ENCODE data around the gene GPR78. TPM values are rescaled to one million over a fixed set of nuclear protein-coding genes. Genes with fewer than 3 reads are reported as not detected.

GPR78 gene, protein sequence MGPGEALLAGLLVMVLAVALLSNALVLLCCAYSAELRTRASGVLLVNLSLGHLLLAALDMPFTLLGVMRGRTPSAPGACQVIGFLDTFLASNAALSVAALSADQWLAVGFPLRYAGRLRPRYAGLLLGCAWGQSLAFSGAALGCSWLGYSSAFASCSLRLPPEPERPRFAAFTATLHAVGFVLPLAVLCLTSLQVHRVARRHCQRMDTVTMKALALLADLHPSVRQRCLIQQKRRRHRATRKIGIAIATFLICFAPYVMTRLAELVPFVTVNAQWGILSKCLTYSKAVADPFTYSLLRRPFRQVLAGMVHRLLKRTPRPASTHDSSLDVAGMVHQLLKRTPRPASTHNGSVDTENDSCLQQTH
- not detected in 2 replicates for total RNA-seq

DNA sequence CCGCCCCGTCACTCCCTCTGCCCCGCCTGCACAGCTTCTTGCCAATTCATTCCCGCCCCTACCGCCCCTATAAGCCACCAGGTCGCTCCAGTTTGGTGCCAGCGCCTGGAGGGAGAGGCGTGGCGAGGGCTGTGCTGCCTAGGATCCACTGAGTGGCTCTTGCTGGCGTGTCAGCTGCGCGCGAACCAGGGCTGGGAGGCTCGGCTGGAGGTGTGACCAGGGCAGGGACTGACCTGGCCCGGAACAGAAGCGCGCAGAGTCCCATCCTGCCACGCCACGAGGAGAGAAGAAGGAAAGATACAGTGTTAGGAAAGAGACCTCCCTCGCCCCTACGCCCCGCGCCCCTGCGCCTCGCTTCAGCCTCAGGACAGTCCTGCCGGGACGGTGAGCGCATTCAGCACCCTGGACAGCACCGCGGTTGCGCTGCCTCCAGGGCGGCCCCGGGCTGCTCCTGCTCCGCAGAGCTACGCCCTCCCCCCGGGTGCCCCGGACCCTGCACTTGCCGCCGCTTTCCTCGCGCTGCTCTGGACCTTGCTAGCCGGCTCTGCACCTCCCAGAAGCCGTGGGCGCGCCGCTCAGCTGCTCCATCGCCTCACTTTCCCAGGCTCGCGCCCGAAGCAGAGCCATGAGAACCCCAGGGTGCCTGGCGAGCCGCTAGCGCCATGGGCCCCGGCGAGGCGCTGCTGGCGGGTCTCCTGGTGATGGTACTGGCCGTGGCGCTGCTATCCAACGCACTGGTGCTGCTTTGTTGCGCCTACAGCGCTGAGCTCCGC is at the start of gene GPR78:
Gene GPR78 (plus strand): TSS at position 72 of the 773 bp plus-strand sequence. CDS start 591 bp downstream, at position 663.

DNA sequence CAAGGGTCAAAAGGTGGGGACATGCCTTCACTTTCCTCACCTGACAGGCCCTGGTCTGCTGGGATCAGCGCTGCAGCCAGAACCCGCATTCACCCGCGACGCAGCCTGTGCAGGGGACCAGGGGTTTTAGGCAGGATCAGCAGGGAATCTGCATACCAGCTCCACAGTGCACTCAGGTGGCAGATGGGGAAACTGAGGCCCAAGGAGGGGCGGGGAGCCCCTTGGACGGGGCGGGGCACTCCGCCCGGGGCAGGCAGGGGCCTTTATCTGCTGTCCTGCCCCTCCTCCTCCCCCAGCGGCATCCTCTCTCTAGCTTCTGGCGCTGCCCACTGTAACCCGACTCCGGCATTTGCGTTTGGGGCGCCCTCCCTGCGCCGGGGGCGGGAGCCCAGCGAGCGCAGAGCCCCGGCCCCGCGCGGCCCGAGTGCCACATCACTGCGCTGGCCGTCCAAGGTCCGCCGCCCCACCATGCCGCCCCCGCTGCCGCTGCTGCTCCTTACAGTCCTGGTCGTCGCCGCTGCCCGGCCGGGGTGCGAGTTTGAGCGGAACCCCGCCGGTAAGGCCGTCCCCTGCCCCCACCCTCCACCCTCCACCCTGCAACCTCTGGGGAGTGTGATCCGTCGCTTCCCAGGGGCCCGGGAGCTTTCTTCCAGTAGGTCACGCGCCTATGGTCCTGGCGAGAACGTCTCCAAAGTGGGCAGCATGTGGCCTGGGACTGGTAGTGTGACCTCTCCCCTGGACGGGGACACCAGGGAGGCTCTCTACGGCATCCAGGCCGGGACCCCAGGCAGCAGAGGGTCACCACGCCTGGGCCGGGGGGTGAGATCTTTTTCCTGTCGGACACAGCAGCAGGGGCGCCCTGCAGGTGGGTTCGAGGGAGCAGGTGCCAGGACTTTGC is 12.4 kb downstream of the GPR78 start, which contains the start of gene CPZ:
Gene CPZ (plus strand): TSS at position 400 of the 898 bp plus-strand sequence. CDS start 69 bp downstream, at position 469.

Other genes starting within 250 kb of the GPR78 start
- 26.5 and 35.4 TPM in 2 replicates for gene ACOX3, start 139.7 kb upstream of the GPR78 start, total RNA-seq
- 18.1 and 20.5 TPM in 2 replicates for gene TRMT44, start 139.6 kb upstream of the GPR78 start, total RNA-seq
- not detected in 2 replicates for gene CPZ, start 12.4 kb downstream of the GPR78 start, total RNA-seq